GM12892 (cell line): Measurements from ENCODE around the gene ZCCHC14.

Experiments
- POLR2A ChIP-seq: IDR thresholded peaks from 2 replicates; pipeline ENCODE4 v1.6.1; 2011; ENCODE audit warnings: low read depth, low read length, control low read depth
- TAF1 ChIP-seq: IDR thresholded peaks from 2 replicates; pipeline ENCODE4 v1.6.1; 2011; ENCODE audit warnings: low read depth, mild to moderate bottlenecking, control low read depth, low read length, borderline replicate concordance

- TF ChIP-seq POLR2A (no peak), TAF1 (no peak)
These were observed 8.1 kb downstream of the ZCCHC14 start for GRCh38 chr16:87484487-87485331.
